Measurements from ENCODE around the gene PTCH2. TPM values are rescaled to one million over a fixed set of nuclear protein-coding genes. Genes with fewer than 3 reads are reported as not detected.
"Not testable (repeated sequence)": the region's sequence is repeated elsewhere in the genome, so short reads cannot be mapped to it uniquely, and the experiment has no call there.

Gene PTCH2
- total RNA-seq, 1 donor from 2014 or later, result 3.4 TPM

- TF ChIP-seq CTCF (conservative IDR thresholded peaks at IDR 0.05), result peak; percentile 90
- Mint-ChIP-seq H3K4me1 (ENCODE audit: unreplicated experiment) (peaks cover 15% of the 10 kb centered on the region), H3K9me3 (no peaks in the 10 kb centered on the region)
Observed at GRCh38 chr1:44799770-44800584, 43.1 kb downstream of the PTCH2 start, which contains the start of gene PLK3. PLK3 (plus strand) TSS chr1:44800377; CDS start chr1:44800464, 87 bp downstream.

GRCh38 chr1:44798481-44799365 lies 44.3 kb downstream of the PTCH2 start:
- peaks cover 11% of the 10 kb centered on the region for H3K36me3 Mint-ChIP-seq
- no peaks in the 10 kb centered on the region for H3K27me3 Mint-ChIP-seq
- peak overlapping the region; percentile 59 for H3K4me3 Mint-ChIP-seq
- H3K4me1 Mint-ChIP-seq (ENCODE audit: unreplicated experiment), result peaks cover 15% of the 10 kb centered on the region
- H3K9me3 Mint-ChIP-seq, result no peaks in the 10 kb centered on the region
- H3K27ac Mint-ChIP-seq, result peak overlapping the region; percentile 99
- TF ChIP-seq CTCF (conservative IDR thresholded peaks at IDR 0.05), result no peak
- DNase-seq (ENCODE audit: extremely low spot score, unreplicated experiment), result no peak

More at GRCh38 chr1:44799770-44800584, 43.1 kb downstream of the PTCH2 start, which contains the start of gene PLK3:
- peak; percentile 96 for DNase-seq (ENCODE audit: extremely low spot score, unreplicated experiment)
- Mint-ChIP-seq H3K27ac (peak within 1 kb of the TSS; percentile 99), H3K4me3 (peak within 1 kb of the TSS; percentile 97), H3K36me3 (peaks cover 11% of the 10 kb centered on the region), H3K27me3 (no peaks in the 10 kb centered on the region)

GRCh38 chr1:44797886-44798285 lies 45.2 kb downstream of the PTCH2 start:
- H3K36me3 Mint-ChIP-seq; H3K4me3 Mint-ChIP-seq; H3K9me3 Mint-ChIP-seq; DNase-seq (ENCODE audit: extremely low spot score, unreplicated experiment); H3K27me3 Mint-ChIP-seq; H3K27ac Mint-ChIP-seq: not testable (repeated sequence)
- peaks cover 20% of the 10 kb centered on the region for H3K4me1 Mint-ChIP-seq (ENCODE audit: unreplicated experiment)

- Mint-ChIP-seq H3K27me3 (no peaks in the 10 kb centered on the region), H3K4me3 (no peak overlapping the region), H3K9me3 (no peaks in the 10 kb centered on the region), H3K27ac (peak overlapping the region; percentile 20), H3K36me3 (no peaks in the 10 kb centered on the region), H3K4me1 (ENCODE audit: unreplicated experiment) (peaks cover 9% of the 10 kb centered on the region)
- no peak for DNase-seq (ENCODE audit: extremely low spot score, unreplicated experiment)
- TF ChIP-seq CTCF (conservative IDR thresholded peaks at IDR 0.05), result no peak
Observed at GRCh38 chr1:44792736-44793502, 50.1 kb downstream of the PTCH2 start.

DNA sequence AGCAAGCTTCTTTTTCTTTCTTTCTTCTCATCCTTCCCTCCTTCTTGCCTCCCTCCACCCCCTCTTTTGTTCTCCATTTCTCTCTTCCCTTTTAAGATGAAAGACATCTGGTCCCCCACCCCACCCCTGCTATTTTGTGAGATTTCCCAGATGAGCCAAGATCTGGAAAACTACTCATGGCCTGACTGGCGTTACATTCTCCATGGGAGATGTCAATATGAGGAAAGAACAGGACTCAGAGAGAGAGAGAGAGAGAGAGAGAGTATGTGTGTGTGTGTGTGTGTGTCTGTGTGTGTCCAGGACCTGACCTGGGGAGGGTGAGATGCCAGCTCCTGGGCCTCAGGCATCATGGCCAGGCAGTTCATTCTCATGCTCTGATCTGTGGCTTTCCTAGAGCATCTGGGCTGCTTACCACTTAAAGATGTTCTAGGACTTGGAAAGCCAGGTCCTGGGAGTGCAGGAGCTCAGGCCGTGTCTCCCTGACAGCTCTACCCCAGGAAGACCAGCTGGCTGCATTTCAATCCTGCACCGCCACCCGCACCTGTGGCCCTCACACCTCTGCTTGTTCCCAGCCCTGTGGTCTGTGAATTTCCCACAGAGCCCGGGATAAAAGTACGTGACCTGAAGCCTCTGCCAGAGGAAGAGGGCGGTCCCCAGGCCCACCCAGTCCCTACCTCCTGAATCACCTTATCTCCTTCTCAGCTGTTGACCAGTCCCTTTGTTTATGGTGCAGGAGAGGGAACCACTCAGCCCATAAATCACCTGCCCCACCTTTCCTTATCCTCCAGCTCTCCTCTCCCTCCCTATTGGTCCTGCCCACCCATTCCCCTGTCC lies 51.9 kb downstream of the PTCH2 start:
- no peaks in the 10 kb centered on the region for H3K9me3 Mint-ChIP-seq
- H3K36me3 Mint-ChIP-seq, result no peaks in the 10 kb centered on the region
- no peak for TF ChIP-seq CTCF (conservative IDR thresholded peaks at IDR 0.05)
- no peak for DNase-seq (ENCODE audit: extremely low spot score, unreplicated experiment)
- no peaks in the 10 kb centered on the region for H3K27me3 Mint-ChIP-seq
- peaks cover 13% of the 10 kb centered on the region for H3K4me1 Mint-ChIP-seq (ENCODE audit: unreplicated experiment)
- H3K4me3 Mint-ChIP-seq, result no peak overlapping the region
- H3K27ac Mint-ChIP-seq, result no peak overlapping the region

Data from type B pancreatic cell (in vitro differentiated cells).